H9 (cell line): ENCODE measurements around the gene PRPS2. TPM values are rescaled to one million over a fixed set of nuclear protein-coding genes. Genes with fewer than 3 reads are reported as not detected.

Source experiments
- DNase-seq: peaks from one replicate; pipeline ENCODE4 v3.0.0-alpha.2; 2017
- H2AFZ ChIP-seq: one replicate; pipeline ENCODE4 v1.6.1; 2013; ENCODE audit warnings: mild to moderate bottlenecking, low read length, control low read depth, moderate library complexity
- H2AK5ac ChIP-seq: 2 replicates; pipeline ENCODE4 v1.6.1; 2013; ENCODE audit warnings: low read length, control low read depth, mixed read lengths; ENCODE audit not compliant: insufficient read length
- H2BK120ac ChIP-seq: one replicate; pipeline ENCODE4 v1.6.1; 2013; ENCODE audit warnings: low read depth, mild to moderate bottlenecking, low read length, control low read depth, inconsistent platforms; ENCODE audit not compliant: poor library complexity, severe bottlenecking
- H2BK12ac ChIP-seq: 2 replicates; pipeline ENCODE4 v1.6.1; 2013; ENCODE audit warnings: low read length, control low read depth, mixed read lengths, low read depth; ENCODE audit not compliant: insufficient read length
- H2BK15ac ChIP-seq: 2 replicates; pipeline ENCODE4 v1.6.1; 2013; ENCODE audit warnings: low read depth, low read length, control low read depth
- H2BK20ac ChIP-seq: one replicate; pipeline ENCODE4 v1.6.1; 2013; ENCODE audit warnings: low read depth, mild to moderate bottlenecking, low read length, control low read depth, inconsistent platforms; ENCODE audit not compliant: poor library complexity, severe bottlenecking
- H2BK5ac ChIP-seq: 2 replicates; pipeline ENCODE4 v1.6.1; 2013; ENCODE audit warnings: low read length, control low read depth, mixed read lengths; ENCODE audit not compliant: insufficient read length
- H3K14ac ChIP-seq: 2 replicates; pipeline ENCODE4 v1.6.1; 2013; ENCODE audit warnings: low read length, control low read depth; ENCODE audit not compliant: insufficient read depth
- H3K18ac ChIP-seq: 2 replicates; pipeline ENCODE4 v1.6.1; 2013; ENCODE audit warnings: low read depth, mild to moderate bottlenecking, mixed read lengths, low read length, control low read depth; ENCODE audit not compliant: insufficient read length
- H3K23ac ChIP-seq: 2 replicates; pipeline ENCODE4 v1.6.1; 2013; ENCODE audit warnings: low read length, control low read depth, mixed read lengths, low read depth; ENCODE audit not compliant: insufficient read length
- H3K23me2 ChIP-seq: 2 replicates; pipeline ENCODE4 v1.6.1; 2013; ENCODE audit warnings: low read depth, mild to moderate bottlenecking, mixed read lengths, low read length, control low read depth; ENCODE audit not compliant: insufficient read length, poor library complexity, severe bottlenecking
- H3K27ac ChIP-seq: 2 replicates; pipeline ENCODE4 v1.5.1; 2013; ENCODE audit warnings: low read length, control low read depth, mixed read lengths, low read depth; ENCODE audit not compliant: insufficient read length
- H3K27me3 ChIP-seq: 2 replicates; pipeline ENCODE4 v1.6.1; 2013; ENCODE audit warnings: low read length, control low read depth, inconsistent platforms; ENCODE audit not compliant: insufficient read depth
- H3K4ac ChIP-seq: 2 replicates; pipeline ENCODE4 v1.6.1; 2013; ENCODE audit warnings: low read depth, mild to moderate bottlenecking, control low read depth, inconsistent platforms, low read length, moderate library complexity
- H3K4me1 ChIP-seq: 2 replicates; pipeline ENCODE4 v1.6.1; 2013; ENCODE audit warnings: low read length, control low read depth, inconsistent platforms; ENCODE audit not compliant: insufficient read depth
- H3K4me2 ChIP-seq: 2 replicates; pipeline ENCODE4 v1.6.1; 2013; ENCODE audit warnings: low read length, control low read depth, mixed read lengths; ENCODE audit not compliant: insufficient read length, insufficient read depth
- H3K56ac ChIP-seq: 2 replicates; pipeline ENCODE4 v1.6.1; 2013; ENCODE audit warnings: low read depth, mild to moderate bottlenecking, mixed read lengths, low read length, control low read depth; ENCODE audit not compliant: insufficient read length
- H3K79me1 ChIP-seq: 2 replicates; pipeline ENCODE4 v1.6.1; 2013; ENCODE audit warnings: low read depth, mild to moderate bottlenecking, moderate library complexity, low read length, control low read depth, inconsistent platforms; ENCODE audit not compliant: insufficient read depth, poor library complexity, severe bottlenecking
- H3K79me2 ChIP-seq: 2 replicates; pipeline ENCODE4 v1.6.1; 2013; ENCODE audit warnings: low read length, control low read depth, inconsistent platforms; ENCODE audit not compliant: insufficient read depth
- H3K9ac ChIP-seq: 2 replicates; pipeline ENCODE4 v1.6.1; 2013; ENCODE audit warnings: low read length, control low read depth, mixed read lengths; ENCODE audit not compliant: insufficient read length; ENCODE audit errors: extremely low read depth
- H3K9me3 ChIP-seq: one replicate; pipeline ENCODE4 v1.6.1; 2013; ENCODE audit warnings: low read depth, low read length, inconsistent platforms; ENCODE audit not compliant: control insufficient read depth
- H3T11ph ChIP-seq: one replicate; pipeline ENCODE4 v1.6.1; 2013; ENCODE audit warnings: mild to moderate bottlenecking, low read length, control low read depth, inconsistent platforms
- H4K20me1 ChIP-seq: one replicate; pipeline ENCODE4 v1.6.1; 2013; ENCODE audit not compliant: control insufficient read depth, insufficient read length, insufficient read depth
- H4K5ac ChIP-seq: 2 replicates; pipeline ENCODE4 v1.6.1; 2013; ENCODE audit warnings: low read depth, mild to moderate bottlenecking, mixed read lengths, low read length, control low read depth; ENCODE audit not compliant: insufficient read length
- H4K8ac ChIP-seq: replicated peaks from 2 replicates; pipeline ENCODE4 v1.6.1; 2013; ENCODE audit warnings: low read length, control low read depth, mixed read lengths, low read depth; ENCODE audit not compliant: insufficient read length
- H4K91ac ChIP-seq: 2 replicates; pipeline ENCODE4 v1.6.1; 2013; ENCODE audit warnings: low read depth, mild to moderate bottlenecking, moderate library complexity, mixed read lengths, low read length, control low read depth; ENCODE audit not compliant: insufficient read length
- H3K27ac Mint-ChIP-seq, 3 experiments: 2 replicates in 2 of 3; 3 replicates in 1 of 3; pipeline ENCODE4 v1.8.0; 2020 to 2021; ENCODE audit warnings: mixed read lengths in 3 of 3, mild to moderate bottlenecking in 1 of 3, moderate library complexity in 1 of 3
- H3K27me3 Mint-ChIP-seq: 2 replicates; pipeline ENCODE4 v1.8.0; 2021; ENCODE audit warnings: low read depth, mild to moderate bottlenecking, moderate library complexity, mixed read lengths
- H3K36me3 Mint-ChIP-seq, 3 experiments: 2 replicates in 2 of 3; 3 replicates in 1 of 3; pipeline ENCODE4 v1.8.0; 2020 to 2021; ENCODE audit warnings: low read depth in 3 of 3, mixed read lengths in 3 of 3; ENCODE audit not compliant: insufficient read depth in 1 of 3
- H3K4me1 Mint-ChIP-seq, 2 experiments: 2 replicates each; pipeline ENCODE4 v1.8.0; 2020; ENCODE audit warnings: mixed read lengths in 2 of 2
- H3K4me3 Mint-ChIP-seq, 2 experiments: 2 replicates in 1 of 2; 3 replicates in 1 of 2; pipeline ENCODE4 v1.8.0; 2020 to 2021; ENCODE audit warnings: mild to moderate bottlenecking in 2 of 2, mixed read lengths in 2 of 2, moderate library complexity in 1 of 2
- H3K9me3 Mint-ChIP-seq, 2 experiments: 2 replicates in 1 of 2; 3 replicates in 1 of 2; pipeline ENCODE4 v1.8.0; 2020; ENCODE audit warnings: mild to moderate bottlenecking in 2 of 2, mixed read lengths in 2 of 2, moderate library complexity in 1 of 2
- CTCF ChIP-seq: fragments of 200-600 bp; sonication (generic); conservative IDR thresholded peaks from 3 replicates; pipeline ENCODE4 v1.8.0; 2021; ENCODE audit warnings: antibody characterized with exemption, mild to moderate bottlenecking
- WGBS: extraction: QIAGEN DNeasy Blood & Tissue Kit; methylation state at CpG from one replicate; pipeline ENCODE4 v1.1.7; 2013; ENCODE audit warnings: missing lambda C conversion rate, low lambda C conversion rate, mixed read lengths; ENCODE audit not compliant: insufficient read length; ENCODE audit errors: extremely low coverage; 5-methylcytosine and 5-hydroxymethylcytosine counted together
- total RNA-seq: library from RNA; stranded (reverse); gene quantifications from 2 replicates; pipeline ENCODE4 v1.2.1, GENCODE V29; 2021

Gene PRPS2
- total RNA-seq, 1 experiment from 2014 or later = 28.0 TPM

GRCh38 chrX:12819222-12819621, 28.0 kb downstream of the PRPS2 start:
- H3K23me2 ChIP-seq = no peaks in the 10 kb centered on the region
- no peak overlapping the region for H4K5ac ChIP-seq
- no peak overlapping the region for H2AK5ac ChIP-seq
- WGBS = no CpG with 5 or more reads among the region's 9 CpGs
- H2BK20ac ChIP-seq = no peak overlapping the region
- no peak overlapping the region for H4K8ac ChIP-seq
- H3K79me2 ChIP-seq = no peaks in the 10 kb centered on the region
- Mint-ChIP-seq H3K27me3 (no peaks in the 10 kb centered on the region), H3K9me3 (peaks cover 60 to 69% of the 10 kb centered on the region in 2 experiments), H3K27ac (no peak overlapping the region; a peak in 2 of 7 replicates), H3K4me1 (no peaks in the 10 kb centered on the region), H3K36me3 (peaks cover 28 to 77% (median 38%) of the 10 kb centered on the region in 3 experiments), H3K4me3 (no peak overlapping the region)
- no peaks in the 10 kb centered on the region for H3K79me1 ChIP-seq
- no peak overlapping the region for H2AFZ ChIP-seq
- no peak overlapping the region for H3K4me2 ChIP-seq
- H3K4ac ChIP-seq = no peak overlapping the region
- H3K23ac ChIP-seq = no peak overlapping the region
- H4K20me1 ChIP-seq = no peaks in the 10 kb centered on the region
- no peak overlapping the region for H2BK15ac ChIP-seq
- H2BK120ac ChIP-seq = no peak overlapping the region
- no peak overlapping the region for H3K56ac ChIP-seq
- no peak overlapping the region for H3K14ac ChIP-seq
- no peak for TF ChIP-seq CTCF
- no peaks in the 10 kb centered on the region for H3K9me3 ChIP-seq
- no peak overlapping the region for H3K27ac ChIP-seq
- no peak overlapping the region for H4K91ac ChIP-seq
- H2BK12ac ChIP-seq = no peak overlapping the region
- H3K18ac ChIP-seq = no peak overlapping the region
- no peak for DNase-seq
- no peak overlapping the region for H3T11ph ChIP-seq
- no peaks in the 10 kb centered on the region for H3K27me3 ChIP-seq
- H3K9ac ChIP-seq = no peak overlapping the region
- H3K4me1 ChIP-seq = no peaks in the 10 kb centered on the region
- H2BK5ac ChIP-seq = no peak overlapping the region
